Lung (tissue), 12 donors: ENCODE measurements around the gene TMEM107. TPM values are rescaled to one million over a fixed set of nuclear protein-coding genes. Genes with fewer than 3 reads are reported as not detected.

Source experiments
- ATAC-seq: fragments of 200-7000 bp; cut with Tn5 transposase; one replicate; pipeline ENCODE4 v1.9.1; 2020; ENCODE audit warnings: moderate number of reproducible peaks; ENCODE audit not compliant: insufficient read depth, low FRiP score
- DNase-seq, 3 donors: peaks; one replicate each; pipeline ENCODE4 v3.0.0-alpha.2; 2013 to 2017
- H3K27ac ChIP-seq, 2 donors: one replicate each; pipeline ENCODE4 v1.5.1; 2013; ENCODE audit warnings: mild to moderate bottlenecking in 2 of 2, moderate library complexity in 2 of 2, control low read depth in 1 of 2, inconsistent platforms in 1 of 2, low read depth in 1 of 2, low read length in 1 of 2
- H3K27me3 ChIP-seq, 3 donors: one replicate each; pipeline ENCODE4 v1.5.1; 2013; ENCODE audit warnings: low read length in 2 of 3; ENCODE audit not compliant: control insufficient read depth in 3 of 3, insufficient read depth in 3 of 3
- H3K36me3 ChIP-seq, 4 donors: one replicate each; pipeline ENCODE4 v1.5.1; 2013; ENCODE audit warnings: low read length in 4 of 4, mild to moderate bottlenecking in 1 of 4, moderate library complexity in 1 of 4; ENCODE audit not compliant: control insufficient read depth in 4 of 4, insufficient read depth in 4 of 4
- H3K4me1 ChIP-seq, 5 donors: one replicate each; pipeline ENCODE4 v1.5.1; 2013; ENCODE audit warnings: low read length in 5 of 5, mild to moderate bottlenecking in 2 of 5, moderate library complexity in 1 of 5; ENCODE audit not compliant: control insufficient read depth in 5 of 5, insufficient read depth in 5 of 5
- H3K4me3 ChIP-seq: one replicate; pipeline ENCODE4 v1.5.1; 2013; ENCODE audit warnings: mild to moderate bottlenecking, control low read depth, moderate library complexity
- H3K9ac ChIP-seq, 2 donors: one replicate each; pipeline ENCODE4 v1.5.1; 2013; ENCODE audit warnings: low read length in 2 of 2, control low read depth in 1 of 2; ENCODE audit not compliant: insufficient read depth in 1 of 2
- H3K9me3 ChIP-seq, 4 donors: one replicate each; pipeline ENCODE4 v1.5.1; 2013; ENCODE audit warnings: low read length in 3 of 4, mild to moderate bottlenecking in 1 of 4, moderate library complexity in 1 of 4; ENCODE audit not compliant: control insufficient read depth in 4 of 4, insufficient read depth in 3 of 4
- CTCF ChIP-seq: IDR thresholded peaks from 2 replicates; pipeline ENCODE4 v1.5.1; 2012; ENCODE audit warnings: mild to moderate bottlenecking; ENCODE audit errors: control extremely low read depth, extremely low read depth
- WGBS, 2 donors: extraction: QIAGEN DNeasy Blood & Tissue Kit; methylation state at CpG; one replicate each; pipeline ENCODE4 v1.1.7; 2013; 5-methylcytosine and 5-hydroxymethylcytosine counted together
- polyA plus RNA-seq, 2 donors: library from polyadenylated mRNA; stranded (reverse); fragments of 200-250 nt; gene quantifications; one replicate each; pipeline ENCODE4 v1.2.1, GENCODE V29; 2013
- total RNA-seq, 2 donors: library from RNA; depleted of rRNA in 1 of 2; stranded (reverse); fragments of >200 nt in 1 of 2; gene quantifications; one replicate each; pipeline ENCODE4 v1.2.1, GENCODE V29; 2014 to 2021
- donor health status: control.
- donor health status: control.
- donor health status: Bipolar disorder and iron deficiency.
- donor health status: healthy.
- donor health status: DM: yes; HTN: yes; CAD: no.

Gene TMEM107
- total and polyA plus RNA-seq, 4 donors, result 13.2 to 33.1 (median 21.7) TPM

GRCh38 chr17:8126491-8127066 is 49.6 kb downstream of the TMEM107 start:
- H3K4me1 ChIP-seq, result peaks cover 0 to 49% (median 32%) of the 10 kb centered on the region in 5 donors
- peak overlapping the region; percentile 34 for H3K4me3 ChIP-seq
- no peak for TF ChIP-seq CTCF
- no peaks in the 10 kb centered on the region for H3K36me3 ChIP-seq
- DNase-seq, result peak; percentile 58 to 65 (median 62)
- peaks cover 0 to 56% (median 33%) of the 10 kb centered on the region in 3 donors for H3K27me3 ChIP-seq
- ATAC-seq, result peak; percentile 44
- H3K9me3 ChIP-seq, result no peaks in the 10 kb centered on the region
- H3K9ac ChIP-seq, result peak overlapping the region in 1 of 2 donors; percentile 87
- H3K27ac ChIP-seq, result peak overlapping the region; percentile 29 to 51
- WGBS, 2 donors, result 1% methylated on average over 44 to 45 of the region's 45 CpGs

DNA sequence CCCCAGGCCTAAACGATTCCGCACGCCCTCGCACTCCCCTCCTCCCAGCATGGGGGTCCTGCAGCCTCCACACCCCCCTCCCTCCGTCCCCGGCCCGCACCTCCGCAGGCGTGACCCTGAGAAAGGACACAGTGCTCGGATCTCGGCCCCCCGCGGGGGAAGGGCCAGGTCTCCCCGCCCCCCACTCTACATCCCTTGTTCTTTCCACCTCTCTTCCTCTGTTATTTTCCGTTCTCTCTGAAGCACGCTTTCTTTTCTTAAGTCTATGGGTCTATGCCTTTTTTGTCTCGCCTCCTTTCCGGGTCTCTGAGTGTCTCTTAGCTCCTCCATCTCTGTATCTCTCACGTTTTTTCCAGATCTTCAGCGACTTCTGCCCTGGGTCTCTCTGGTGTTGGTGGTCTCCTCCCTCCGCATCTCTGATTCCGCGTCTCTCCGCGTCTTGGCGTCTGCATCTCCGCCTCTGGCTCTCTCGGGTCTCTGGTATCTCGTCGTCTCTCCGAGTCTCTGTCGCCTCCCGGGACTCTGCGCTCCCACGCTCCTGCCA is 50.2 kb downstream of the TMEM107 start:
- Histone ChIP-seq H3K9me3 (no peaks in the 10 kb centered on the region), H3K4me3 (peak overlapping the region; percentile 34), H3K9ac (peak overlapping the region; percentile 34 to 37), H3K4me1 (peaks cover 0 to 51% (median 33%) of the 10 kb centered on the region in 5 donors), H3K27ac (peak overlapping the region; percentile 29 to 51), H3K36me3 (no peaks in the 10 kb centered on the region), H3K27me3 (peaks cover 0 to 56% (median 31%) of the 10 kb centered on the region in 3 donors)
- no peak for TF ChIP-seq CTCF
- WGBS, 2 donors, result 1% methylated on average over 31 to 35 of the region's 35 CpGs
- ATAC-seq, result no peak
- DNase-seq, result peak in 1 of 3 donors; percentile 48

GRCh38 chr17:8125154-8125946 is 50.8 kb downstream of the TMEM107 start:
- DNase-seq (peak; percentile 91 to 93 (median 91)), ATAC-seq (peak; percentile 31)
- Histone ChIP-seq H3K9ac (peak overlapping the region; percentile 37 to 50), H3K36me3 (no peaks in the 10 kb centered on the region), H3K4me3 (no peak overlapping the region), H3K4me1 (peaks cover 0 to 58% (median 33%) of the 10 kb centered on the region in 5 donors), H3K9me3 (no peaks in the 10 kb centered on the region), H3K27me3 (peaks cover 0 to 56% (median 32%) of the 10 kb centered on the region in 3 donors), H3K27ac (no peak overlapping the region)
- no peak for TF ChIP-seq CTCF
- 1% methylated on average over 40 of the region's 40 CpGs for whole genome bisulfite sequencing, 2 donors
